ENCODE measurements around the gene PRDM12.

DNA sequence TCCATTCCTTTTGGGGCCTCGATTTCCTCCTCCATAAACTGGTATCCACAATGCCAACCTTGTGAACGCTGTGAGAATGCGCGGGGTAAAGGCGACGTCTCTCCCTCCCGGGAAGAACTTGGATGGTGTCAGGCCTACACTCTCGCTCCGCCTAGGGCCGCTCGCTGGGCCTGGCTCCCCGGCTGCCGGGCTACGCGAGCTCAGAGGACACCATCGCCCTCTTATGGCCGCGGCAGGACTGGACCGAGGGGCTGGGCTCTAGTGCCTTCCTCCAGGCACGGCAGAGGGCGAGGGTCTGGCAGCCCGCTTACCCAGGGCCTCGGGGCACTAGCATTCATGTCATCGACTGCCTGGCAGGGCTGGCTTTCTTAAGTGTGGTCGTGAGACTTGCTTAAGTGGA lies 27.9 kb downstream of the PRDM12 start:
- TF ChIP-seq, protein P1, sequence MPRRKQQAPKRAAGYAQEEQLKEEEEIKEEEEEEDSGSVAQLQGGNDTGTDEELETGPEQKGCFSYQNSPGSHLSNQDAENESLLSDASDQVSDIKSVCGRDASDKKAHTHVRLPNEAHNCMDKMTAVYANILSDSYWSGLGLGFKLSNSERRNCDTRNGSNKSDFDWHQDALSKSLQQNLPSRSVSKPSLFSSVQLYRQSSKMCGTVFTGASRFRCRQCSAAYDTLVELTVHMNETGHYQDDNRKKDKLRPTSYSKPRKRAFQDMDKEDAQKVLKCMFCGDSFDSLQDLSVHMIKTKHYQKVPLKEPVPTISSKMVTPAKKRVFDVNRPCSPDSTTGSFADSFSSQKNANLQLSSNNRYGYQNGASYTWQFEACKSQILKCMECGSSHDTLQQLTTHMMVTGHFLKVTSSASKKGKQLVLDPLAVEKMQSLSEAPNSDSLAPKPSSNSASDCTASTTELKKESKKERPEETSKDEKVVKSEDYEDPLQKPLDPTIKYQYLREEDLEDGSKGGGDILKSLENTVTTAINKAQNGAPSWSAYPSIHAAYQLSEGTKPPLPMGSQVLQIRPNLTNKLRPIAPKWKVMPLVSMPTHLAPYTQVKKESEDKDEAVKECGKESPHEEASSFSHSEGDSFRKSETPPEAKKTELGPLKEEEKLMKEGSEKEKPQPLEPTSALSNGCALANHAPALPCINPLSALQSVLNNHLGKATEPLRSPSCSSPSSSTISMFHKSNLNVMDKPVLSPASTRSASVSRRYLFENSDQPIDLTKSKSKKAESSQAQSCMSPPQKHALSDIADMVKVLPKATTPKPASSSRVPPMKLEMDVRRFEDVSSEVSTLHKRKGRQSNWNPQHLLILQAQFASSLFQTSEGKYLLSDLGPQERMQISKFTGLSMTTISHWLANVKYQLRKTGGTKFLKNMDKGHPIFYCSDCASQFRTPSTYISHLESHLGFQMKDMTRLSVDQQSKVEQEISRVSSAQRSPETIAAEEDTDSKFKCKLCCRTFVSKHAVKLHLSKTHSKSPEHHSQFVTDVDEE (CRISPR knock-in tag; IDR thresholded peaks at IDR 0.05): no peak
- TF ChIP-seq PPARA (CRISPR knock-in tag; IDR thresholded peaks at IDR 0.05; ENCODE audit: borderline replicate concordance) (no peak), OSR1 (CRISPR knock-in tag; IDR thresholded peaks at IDR 0.05) (no peak), ARNTL (CRISPR knock-in tag; IDR thresholded peaks at IDR 0.05; ENCODE audit: borderline replicate concordance, low read depth) (no peak), ZFP30 (CRISPR knock-in tag; IDR thresholded peaks at IDR 0.05) (no peak), BACH2 (CRISPR knock-in tag; IDR thresholded peaks at IDR 0.05; ENCODE audit: borderline replicate concordance) (no peak), ZFP3 (CRISPR knock-in tag; IDR thresholded peaks at IDR 0.05) (no peak), ESRRG (CRISPR knock-in tag; IDR thresholded peaks at IDR 0.05) (no peak)
- TF ChIP-seq, protein P2, sequence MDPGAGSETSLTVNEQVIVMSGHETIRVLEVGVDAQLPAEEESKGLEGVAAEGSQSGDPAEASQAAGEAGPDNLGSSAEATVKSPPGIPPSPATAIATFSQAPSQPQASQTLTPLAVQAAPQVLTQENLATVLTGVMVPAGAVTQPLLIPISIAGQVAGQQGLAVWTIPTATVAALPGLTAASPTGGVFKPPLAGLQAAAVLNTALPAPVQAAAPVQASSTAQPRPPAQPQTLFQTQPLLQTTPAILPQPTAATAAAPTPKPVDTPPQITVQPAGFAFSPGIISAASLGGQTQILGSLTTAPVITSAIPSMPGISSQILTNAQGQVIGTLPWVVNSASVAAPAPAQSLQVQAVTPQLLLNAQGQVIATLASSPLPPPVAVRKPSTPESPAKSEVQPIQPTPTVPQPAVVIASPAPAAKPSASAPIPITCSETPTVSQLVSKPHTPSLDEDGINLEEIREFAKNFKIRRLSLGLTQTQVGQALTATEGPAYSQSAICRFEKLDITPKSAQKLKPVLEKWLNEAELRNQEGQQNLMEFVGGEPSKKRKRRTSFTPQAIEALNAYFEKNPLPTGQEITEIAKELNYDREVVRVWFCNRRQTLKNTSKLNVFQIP (CRISPR knock-in tag; IDR thresholded peaks at IDR 0.05; ENCODE audit: borderline replicate concordance, low read depth): no peak
- TF ChIP-seq, protein P3, sequence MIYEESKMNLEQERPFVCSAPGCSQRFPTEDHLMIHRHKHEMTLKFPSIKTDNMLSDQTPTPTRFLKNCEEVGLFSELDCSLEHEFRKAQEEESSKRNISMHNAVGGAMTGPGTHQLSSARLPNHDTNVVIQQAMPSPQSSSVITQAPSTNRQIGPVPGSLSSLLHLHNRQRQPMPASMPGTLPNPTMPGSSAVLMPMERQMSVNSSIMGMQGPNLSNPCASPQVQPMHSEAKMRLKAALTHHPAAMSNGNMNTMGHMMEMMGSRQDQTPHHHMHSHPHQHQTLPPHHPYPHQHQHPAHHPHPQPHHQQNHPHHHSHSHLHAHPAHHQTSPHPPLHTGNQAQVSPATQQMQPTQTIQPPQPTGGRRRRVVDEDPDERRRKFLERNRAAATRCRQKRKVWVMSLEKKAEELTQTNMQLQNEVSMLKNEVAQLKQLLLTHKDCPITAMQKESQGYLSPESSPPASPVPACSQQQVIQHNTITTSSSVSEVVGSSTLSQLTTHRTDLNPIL (CRISPR knock-in tag; IDR thresholded peaks at IDR 0.05; ENCODE audit: low read depth): no peak
- TF ChIP-seq, protein P4, sequence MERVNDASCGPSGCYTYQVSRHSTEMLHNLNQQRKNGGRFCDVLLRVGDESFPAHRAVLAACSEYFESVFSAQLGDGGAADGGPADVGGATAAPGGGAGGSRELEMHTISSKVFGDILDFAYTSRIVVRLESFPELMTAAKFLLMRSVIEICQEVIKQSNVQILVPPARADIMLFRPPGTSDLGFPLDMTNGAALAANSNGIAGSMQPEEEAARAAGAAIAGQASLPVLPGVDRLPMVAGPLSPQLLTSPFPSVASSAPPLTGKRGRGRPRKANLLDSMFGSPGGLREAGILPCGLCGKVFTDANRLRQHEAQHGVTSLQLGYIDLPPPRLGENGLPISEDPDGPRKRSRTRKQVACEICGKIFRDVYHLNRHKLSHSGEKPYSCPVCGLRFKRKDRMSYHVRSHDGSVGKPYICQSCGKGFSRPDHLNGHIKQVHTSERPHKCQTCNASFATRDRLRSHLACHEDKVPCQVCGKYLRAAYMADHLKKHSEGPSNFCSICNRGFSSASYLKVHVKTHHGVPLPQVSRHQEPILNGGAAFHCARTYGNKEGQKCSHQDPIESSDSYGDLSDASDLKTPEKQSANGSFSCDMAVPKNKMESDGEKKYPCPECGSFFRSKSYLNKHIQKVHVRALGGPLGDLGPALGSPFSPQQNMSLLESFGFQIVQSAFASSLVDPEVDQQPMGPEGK (CRISPR knock-in tag; IDR thresholded peaks at IDR 0.05; ENCODE audit: borderline replicate concordance): no peak

Measured in SK-N-SH treated with all-trans-retinoic acid at 6 μM for 48 hours (cell line).